Measurements from ENCODE around the gene MCM3AP.
"Not testable (repeated sequence)": the region's sequence is repeated elsewhere in the genome, so short reads cannot be mapped to it uniquely, and the experiment has no call there.

The MCM3AP gene

GRCh38 chr21:46211786-46212720 is 73.4 kb downstream of the MCM3AP start:
- H3K4me3 Mint-ChIP-seq = no peak overlapping the region
- H3K9me3 Mint-ChIP-seq = no peaks in the 10 kb centered on the region
- no peaks in the 10 kb centered on the region for H3K36me3 Mint-ChIP-seq
- H3K27ac Mint-ChIP-seq = no peak overlapping the region
- H3K4me1 Mint-ChIP-seq = no peaks in the 10 kb centered on the region
- H3K27me3 Mint-ChIP-seq = no peaks in the 10 kb centered on the region

- H3K36me3 Mint-ChIP-seq = no peaks in the 10 kb centered on the region
- H3K27ac Mint-ChIP-seq = no peak overlapping the region
- H3K9me3 Mint-ChIP-seq = no peaks in the 10 kb centered on the region
- no peaks in the 10 kb centered on the region for H3K27me3 Mint-ChIP-seq
- no peaks in the 10 kb centered on the region for H3K4me1 Mint-ChIP-seq
- no peak overlapping the region for H3K4me3 Mint-ChIP-seq
These were observed 74.0 kb downstream of the MCM3AP start for GRCh38 chr21:46211376-46211775.

- Mint-ChIP-seq H3K9me3 (no peaks in the 10 kb centered on the region), H3K36me3 (no peaks in the 10 kb centered on the region), H3K27ac (no peak overlapping the region), H3K27me3 (no peaks in the 10 kb centered on the region), H3K4me3 (no peak overlapping the region), H3K4me1 (no peaks in the 10 kb centered on the region)
These were observed 74.9 kb downstream of the MCM3AP start for GRCh38 chr21:46210378-46211136.

GRCh38 chr21:46208761-46209721 is 76.4 kb downstream of the MCM3AP start:
- H3K4me1 Mint-ChIP-seq = no peaks in the 10 kb centered on the region
- peaks cover 1% of the 10 kb centered on the region for H3K36me3 Mint-ChIP-seq
- peak overlapping the region; percentile 14 for H3K27ac Mint-ChIP-seq
- H3K27me3 Mint-ChIP-seq = no peaks in the 10 kb centered on the region
- H3K9me3 Mint-ChIP-seq = no peaks in the 10 kb centered on the region
- H3K4me3 Mint-ChIP-seq = no peak overlapping the region

- Mint-ChIP-seq H3K4me3 (no peak overlapping the region), H3K9me3 (no peaks in the 10 kb centered on the region), H3K4me1 (no peaks in the 10 kb centered on the region), H3K36me3 (peaks cover 1% of the 10 kb centered on the region), H3K27ac (no peak overlapping the region), H3K27me3 (no peaks in the 10 kb centered on the region)
These were observed 77.4 kb downstream of the MCM3AP start for GRCh38 chr21:46207920-46208591.

- no peaks in the 10 kb centered on the region for H3K27me3 Mint-ChIP-seq
- no peak overlapping the region for H3K27ac Mint-ChIP-seq
- H3K9me3 Mint-ChIP-seq = no peaks in the 10 kb centered on the region
- no peaks in the 10 kb centered on the region for H3K4me1 Mint-ChIP-seq
- no peak overlapping the region for H3K4me3 Mint-ChIP-seq
- peaks cover 1% of the 10 kb centered on the region for H3K36me3 Mint-ChIP-seq
These were observed 78.1 kb downstream of the MCM3AP start for GRCh38 chr21:46207006-46207919.

- Mint-ChIP-seq H3K4me3 (no peak overlapping the region), H3K36me3 (peaks cover 1% of the 10 kb centered on the region), H3K4me1 (no peaks in the 10 kb centered on the region)
These were observed 79.0 kb downstream of the MCM3AP start for GRCh38 chr21:46206163-46207005.

GRCh38 chr21:46205766-46206162 is 79.6 kb downstream of the MCM3AP start:
- Mint-ChIP-seq H3K36me3 (peaks cover 1% of the 10 kb centered on the region), H3K4me1 (no peaks in the 10 kb centered on the region), H3K9me3 (no peaks in the 10 kb centered on the region), H3K27ac (no peak overlapping the region), H3K4me3 (no peak overlapping the region), H3K27me3 (no peaks in the 10 kb centered on the region)

More at GRCh38 chr21:46206163-46207005, 79.0 kb downstream of the MCM3AP start:
- no peaks in the 10 kb centered on the region for H3K27me3 Mint-ChIP-seq
- no peaks in the 10 kb centered on the region for H3K9me3 Mint-ChIP-seq
- H3K27ac Mint-ChIP-seq = no peak overlapping the region

- peaks cover 2% of the 10 kb centered on the region for H3K36me3 Mint-ChIP-seq
- H3K27me3 Mint-ChIP-seq = no peaks in the 10 kb centered on the region
- no peaks in the 10 kb centered on the region for H3K4me1 Mint-ChIP-seq
- no peak overlapping the region for H3K4me3 Mint-ChIP-seq
- H3K27ac Mint-ChIP-seq = no peak overlapping the region
- no peaks in the 10 kb centered on the region for H3K9me3 Mint-ChIP-seq
These were observed 80.2 kb downstream of the MCM3AP start for GRCh38 chr21:46205166-46205565.

GRCh38 chr21:46203203-46203600 is 82.2 kb downstream of the MCM3AP start:
- Mint-ChIP-seq H3K4me3 (no peak overlapping the region), H3K4me1 (no peaks in the 10 kb centered on the region)

GRCh38 chr21:46202592-46203202 is 82.7 kb downstream of the MCM3AP start:
- Mint-ChIP-seq H3K4me3 (no peak overlapping the region), H3K36me3 (peaks cover 10% of the 10 kb centered on the region)

More at GRCh38 chr21:46203203-46203600, 82.2 kb downstream of the MCM3AP start:
- Mint-ChIP-seq H3K9me3 (no peaks in the 10 kb centered on the region), H3K27ac (no peak overlapping the region), H3K36me3 (peaks cover 10% of the 10 kb centered on the region), H3K27me3 (no peaks in the 10 kb centered on the region)

GRCh38 chr21:46200877-46201803 is 84.3 kb downstream of the MCM3AP start:
- not testable (repeated sequence) for H3K9me3 Mint-ChIP-seq, H3K27ac Mint-ChIP-seq, H3K4me3 Mint-ChIP-seq, H3K36me3 Mint-ChIP-seq, H3K4me1 Mint-ChIP-seq, H3K27me3 Mint-ChIP-seq

More at GRCh38 chr21:46202592-46203202, 82.7 kb downstream of the MCM3AP start:
- Mint-ChIP-seq H3K9me3 (no peaks in the 10 kb centered on the region), H3K27ac (no peak overlapping the region), H3K4me1 (no peaks in the 10 kb centered on the region), H3K27me3 (no peaks in the 10 kb centered on the region)

All from activated naive CD4-positive, alpha-beta T cell treated with anti-CD3 and anti-CD28 coated beads, Interleukin-2, amount 50 U/mL, for 24 hours (primary cell).